Rectal smooth muscle tissue (tissue), 1 donor: ENCODE data around the gene JAKMIP1.

ENCODE experiments used
- H3K27ac ChIP-seq: one replicate; pipeline ENCODE4 v1.7.0; 2013; ENCODE audit warnings: low read depth, low read length, inconsistent platforms
- H3K27me3 ChIP-seq: one replicate; pipeline ENCODE4 v1.7.0; 2013; ENCODE audit warnings: low read length; ENCODE audit not compliant: control insufficient read depth, insufficient read depth
- H3K36me3 ChIP-seq: one replicate; pipeline ENCODE4 v1.7.0; 2013; ENCODE audit warnings: low read length; ENCODE audit not compliant: control insufficient read depth, insufficient read depth
- H3K4me1 ChIP-seq: one replicate; pipeline ENCODE4 v1.7.0; 2013; ENCODE audit warnings: low read length; ENCODE audit not compliant: control insufficient read depth, insufficient read depth
- H3K4me3 ChIP-seq: one replicate; pipeline ENCODE4 v1.7.0; 2013; ENCODE audit warnings: low read length
- H3K9ac ChIP-seq: one replicate; pipeline ENCODE4 v1.7.0; 2013; ENCODE audit warnings: low read length

Gene JAKMIP1

GRCh38 chr4:6112606-6113290 is 87.6 kb downstream of the JAKMIP1 start:
- Histone ChIP-seq H3K36me3 (no peaks in the 10 kb centered on the region), H3K27me3 (no peaks in the 10 kb centered on the region), H3K9ac (no peak overlapping the region), H3K4me3 (no peak overlapping the region), H3K4me1 (no peaks in the 10 kb centered on the region), H3K27ac (no peak overlapping the region)

GRCh38 chr4:6111354-6111960 is 88.9 kb downstream of the JAKMIP1 start:
- Histone ChIP-seq H3K27me3 (no peaks in the 10 kb centered on the region), H3K4me3 (no peak overlapping the region), H3K9ac (no peak overlapping the region), H3K4me1 (no peaks in the 10 kb centered on the region), H3K36me3 (no peaks in the 10 kb centered on the region), H3K27ac (no peak overlapping the region)

DNA sequence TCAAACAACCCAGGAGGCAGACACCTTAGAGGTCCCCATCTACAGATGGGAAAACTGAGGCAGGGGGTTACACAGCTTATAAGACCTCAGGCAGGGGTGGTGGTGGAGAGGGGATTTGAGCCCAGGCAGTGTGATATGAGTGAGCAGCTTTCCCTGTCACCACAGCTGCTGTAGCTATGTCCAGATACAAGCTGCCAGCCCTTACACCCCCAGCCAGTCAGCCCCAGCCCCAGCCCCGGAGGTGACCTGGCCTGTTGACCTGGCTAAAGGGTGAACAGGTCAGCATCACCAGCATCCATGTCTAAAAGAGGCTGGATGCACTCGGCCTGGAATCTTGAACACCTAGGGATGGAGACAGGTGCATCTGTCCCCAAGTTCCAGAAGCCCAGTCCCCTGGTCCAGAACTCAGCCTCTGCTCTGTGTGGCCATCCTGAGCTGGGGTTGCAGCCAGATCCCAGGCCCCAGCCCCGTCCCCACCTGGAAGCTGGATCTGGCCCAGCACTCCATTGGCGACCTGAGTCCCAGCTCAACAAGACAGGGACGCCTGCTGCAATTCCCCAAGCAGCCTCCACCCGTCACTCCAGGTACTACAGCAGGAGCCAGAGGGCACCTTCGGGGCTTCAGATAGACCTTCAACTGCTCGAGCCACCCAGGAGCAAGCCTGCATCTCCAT is 89.5 kb downstream of the JAKMIP1 start:
- Histone ChIP-seq H3K27me3 (no peaks in the 10 kb centered on the region), H3K4me3 (no peak overlapping the region), H3K36me3 (no peaks in the 10 kb centered on the region), H3K27ac (no peak overlapping the region), H3K4me1 (no peaks in the 10 kb centered on the region), H3K9ac (no peak overlapping the region)

DNA sequence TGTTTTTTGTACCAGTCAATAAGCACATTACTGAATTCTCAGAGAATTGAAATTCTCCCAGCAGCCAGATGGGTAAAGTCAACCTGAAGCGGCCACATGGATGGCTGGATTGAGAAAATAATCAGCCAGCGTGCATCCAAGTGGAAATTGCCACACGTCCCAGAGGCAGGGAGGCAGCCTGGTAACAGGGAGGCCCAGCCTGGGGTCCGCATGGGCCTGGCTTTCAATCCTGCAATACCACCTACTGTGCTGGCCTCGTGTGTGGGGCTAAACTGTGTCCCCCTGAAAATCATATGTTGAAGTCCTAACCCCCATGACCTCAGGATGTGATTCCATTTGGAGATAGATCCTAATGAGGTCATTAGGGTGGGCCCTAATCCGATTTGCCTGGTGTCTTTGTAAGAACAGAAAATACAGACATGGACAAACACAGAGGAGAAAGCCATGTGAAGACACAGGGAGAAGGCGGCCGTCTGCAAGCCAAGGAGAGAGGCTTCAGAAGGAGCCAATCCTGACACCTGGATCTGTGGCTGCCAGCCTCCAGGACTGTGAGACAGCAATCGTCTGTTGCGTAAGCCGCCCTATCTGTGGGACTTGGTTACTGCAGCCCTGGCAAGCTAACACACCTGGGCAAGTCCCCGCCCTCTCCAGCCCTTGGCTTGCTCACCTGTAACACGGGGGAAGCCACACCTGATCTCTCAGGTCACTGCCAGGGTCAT is 90.3 kb downstream of the JAKMIP1 start:
- H3K27ac ChIP-seq = no peak overlapping the region
- H3K4me1 ChIP-seq = no peaks in the 10 kb centered on the region
- H3K4me3 ChIP-seq = no peak overlapping the region
- no peaks in the 10 kb centered on the region for H3K27me3 ChIP-seq
- no peak overlapping the region for H3K9ac ChIP-seq
- no peaks in the 10 kb centered on the region for H3K36me3 ChIP-seq

- Histone ChIP-seq H3K27ac (no peak overlapping the region), H3K27me3 (no peaks in the 10 kb centered on the region), H3K4me3 (no peak overlapping the region), H3K36me3 (no peaks in the 10 kb centered on the region), H3K9ac (no peak overlapping the region), H3K4me1 (no peaks in the 10 kb centered on the region)
Observed at GRCh38 chr4:6107886-6108285, 92.5 kb downstream of the JAKMIP1 start.

GRCh38 chr4:6107114-6107791 is 93.1 kb downstream of the JAKMIP1 start:
- Histone ChIP-seq H3K4me3 (no peak overlapping the region), H3K27me3 (no peaks in the 10 kb centered on the region), H3K27ac (no peak overlapping the region), H3K36me3 (no peaks in the 10 kb centered on the region), H3K9ac (no peak overlapping the region), H3K4me1 (no peaks in the 10 kb centered on the region)

DNA sequence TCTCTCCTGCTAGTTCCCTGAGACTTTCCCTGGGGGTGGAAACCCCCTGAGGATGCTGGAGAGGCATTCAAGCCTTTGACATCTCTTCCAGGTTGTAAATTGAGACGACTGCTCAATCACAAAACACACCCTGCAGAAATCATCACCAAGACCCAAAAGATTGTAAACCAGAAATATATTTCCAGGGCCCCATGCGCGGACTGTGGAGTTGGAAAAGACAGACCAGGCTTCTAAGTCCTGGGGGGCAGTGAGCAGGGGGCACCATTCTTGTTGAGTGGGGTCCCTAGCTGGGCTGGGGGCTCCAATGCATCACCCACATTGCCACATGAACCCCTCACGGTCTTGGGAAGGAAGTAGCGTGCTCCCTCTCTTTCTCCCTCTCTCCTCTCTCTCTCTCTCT is 94.2 kb downstream of the JAKMIP1 start:
- Histone ChIP-seq H3K27ac (no peak overlapping the region), H3K27me3 (no peaks in the 10 kb centered on the region), H3K4me3 (no peak overlapping the region), H3K36me3 (no peaks in the 10 kb centered on the region), H3K9ac (no peak overlapping the region), H3K4me1 (no peaks in the 10 kb centered on the region)

DNA sequence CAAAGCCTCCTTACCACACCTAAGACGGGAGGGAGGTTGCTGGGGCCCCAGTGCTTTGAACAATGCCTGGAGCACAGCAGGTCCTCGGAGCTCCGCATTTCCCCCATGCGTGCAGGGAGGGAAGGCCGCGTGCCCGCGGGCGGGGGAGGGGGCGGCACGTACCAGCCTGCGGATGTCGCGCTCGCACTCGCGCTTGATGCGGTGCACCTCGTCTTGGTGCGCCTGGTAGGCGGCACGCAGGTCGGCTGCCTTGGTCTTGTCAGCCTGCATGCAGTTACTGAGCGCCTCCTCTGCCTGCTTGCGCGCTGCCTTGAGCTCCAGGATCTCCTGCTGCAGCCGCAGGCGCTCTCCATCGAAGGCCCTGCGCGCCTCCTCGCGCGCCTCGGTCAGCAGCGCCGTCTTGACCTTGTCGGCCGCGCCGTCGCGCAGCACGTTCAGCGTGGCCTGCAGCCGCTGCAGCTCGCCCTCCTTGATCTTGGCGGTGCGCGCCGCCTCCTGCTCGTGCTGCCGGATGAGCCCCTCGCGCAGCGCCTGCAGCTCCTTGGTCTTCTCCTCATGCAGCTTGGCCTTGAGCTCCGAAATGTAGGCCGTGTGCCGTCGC is 94.9 kb downstream of the JAKMIP1 start:
- H3K9ac ChIP-seq = no peak overlapping the region
- no peak overlapping the region for H3K4me3 ChIP-seq
- no peaks in the 10 kb centered on the region for H3K36me3 ChIP-seq
- no peaks in the 10 kb centered on the region for H3K4me1 ChIP-seq
- no peaks in the 10 kb centered on the region for H3K27me3 ChIP-seq
- no peak overlapping the region for H3K27ac ChIP-seq

- Histone ChIP-seq H3K27ac (no peak overlapping the region), H3K9ac (no peak overlapping the region), H3K4me3 (no peak overlapping the region), H3K27me3 (no peaks in the 10 kb centered on the region), H3K36me3 (no peaks in the 10 kb centered on the region), H3K4me1 (no peaks in the 10 kb centered on the region)
Observed at GRCh38 chr4:6104541-6105130, 95.7 kb downstream of the JAKMIP1 start.

DNA sequence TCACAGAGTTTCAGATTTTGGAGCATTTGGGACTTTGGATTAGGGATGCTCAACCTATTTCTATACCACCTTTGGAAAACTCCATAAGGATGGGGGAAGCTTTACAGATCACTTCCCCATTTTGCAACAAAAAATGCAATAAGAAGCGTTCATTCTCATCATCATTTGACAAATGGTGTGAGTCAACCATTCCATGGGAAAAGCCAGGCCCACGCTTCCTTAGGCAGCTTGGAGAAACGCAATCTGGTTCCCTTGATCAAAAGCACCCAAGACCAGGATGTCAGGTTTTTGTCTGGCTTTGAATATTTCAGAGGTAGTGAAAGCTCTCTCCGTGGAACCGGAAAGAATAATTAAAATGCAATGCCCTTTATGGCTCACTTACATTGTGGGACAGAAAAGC is 102.8 kb downstream of the JAKMIP1 start:
- no peaks in the 10 kb centered on the region for H3K36me3 ChIP-seq
- no peak overlapping the region for H3K4me3 ChIP-seq
- no peaks in the 10 kb centered on the region for H3K27me3 ChIP-seq
- no peaks in the 10 kb centered on the region for H3K4me1 ChIP-seq
- H3K27ac ChIP-seq = no peak overlapping the region
- H3K9ac ChIP-seq = no peak overlapping the region

GRCh38 chr4:6095897-6096296 is 104.5 kb downstream of the JAKMIP1 start:
- Histone ChIP-seq H3K36me3 (no peaks in the 10 kb centered on the region), H3K4me3 (no peak overlapping the region), H3K27me3 (no peaks in the 10 kb centered on the region), H3K4me1 (no peaks in the 10 kb centered on the region), H3K27ac (no peak overlapping the region), H3K9ac (no peak overlapping the region)
